ENCODE data around the gene S100A16.
A peak's percentile ranks its signal among the peaks of the same experiment; 100 is the strongest.

Gene S100A16

DNA sequence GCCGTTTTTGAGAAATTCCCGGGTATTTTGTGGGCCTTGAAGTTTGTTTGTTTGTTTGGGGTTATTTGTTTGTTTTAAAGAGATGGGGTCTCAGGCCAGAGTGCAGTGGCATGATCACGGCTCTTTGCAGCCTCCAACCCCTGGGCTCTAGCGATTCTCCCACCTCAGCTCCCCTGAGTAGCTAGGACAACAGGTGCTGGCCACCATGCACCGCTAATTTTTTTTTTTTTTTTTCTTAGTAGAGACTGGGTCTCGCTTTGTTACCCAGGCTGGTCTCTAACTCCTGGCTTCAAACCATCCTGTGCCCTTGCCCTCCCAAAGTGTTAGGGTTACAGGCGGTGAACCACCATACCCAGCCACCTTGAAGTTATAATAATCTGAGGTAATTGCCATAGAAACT, 22.9 kb upstream of the S100A16 start:
- DNase-seq, result no peak

DNA sequence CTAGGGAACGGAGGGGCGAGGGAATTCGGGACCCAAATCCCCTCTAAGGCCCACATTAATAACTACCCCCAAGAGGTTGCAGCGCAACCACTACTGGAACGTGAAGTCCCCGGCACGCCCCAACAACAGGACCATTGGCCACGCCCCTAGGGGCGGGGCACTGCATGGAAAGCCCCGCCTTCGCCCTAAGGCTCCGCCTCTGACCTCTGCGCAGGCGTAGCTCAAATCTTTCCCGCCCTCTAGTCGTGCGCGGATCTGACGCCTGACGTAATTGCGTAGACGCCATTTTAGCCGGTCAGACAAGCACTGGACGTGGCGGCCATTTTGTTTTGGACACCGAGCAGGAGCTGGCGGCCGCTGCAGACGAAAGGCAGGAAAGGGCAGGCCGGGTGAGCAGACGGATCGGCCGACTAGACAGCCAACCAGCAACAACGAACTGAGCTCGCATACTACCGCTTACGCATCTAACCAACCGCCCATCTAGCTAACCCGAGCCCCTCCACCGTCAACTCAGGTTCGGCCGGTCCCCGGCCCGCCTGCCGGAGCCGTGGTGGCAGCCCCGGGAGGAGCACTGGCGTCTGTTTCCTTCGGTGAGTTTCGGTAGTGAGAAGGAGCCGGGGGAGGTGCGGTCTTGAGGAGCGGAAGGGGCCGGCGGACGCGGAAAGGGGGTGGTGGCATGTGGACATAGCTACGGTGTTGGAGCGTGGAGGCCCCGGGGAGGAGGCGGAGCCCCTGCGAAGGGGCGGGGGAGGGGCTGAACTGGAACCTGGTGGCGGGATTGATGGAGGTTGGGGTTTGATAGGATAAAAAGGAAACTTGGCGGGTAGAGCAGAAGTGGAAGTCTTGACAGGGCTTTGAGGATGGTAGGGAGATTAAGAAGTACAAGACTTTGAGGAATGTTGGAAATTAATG, 21.1 kb upstream of the S100A16 start, which contains the start of gene CHTOP:
TSS of gene CHTOP (plus strand) at position 313 of the 912 bp plus-strand sequence. CDS start 2,523 bp downstream, outside the sequence.
- peak; percentile 99 for DNase-seq

DNA sequence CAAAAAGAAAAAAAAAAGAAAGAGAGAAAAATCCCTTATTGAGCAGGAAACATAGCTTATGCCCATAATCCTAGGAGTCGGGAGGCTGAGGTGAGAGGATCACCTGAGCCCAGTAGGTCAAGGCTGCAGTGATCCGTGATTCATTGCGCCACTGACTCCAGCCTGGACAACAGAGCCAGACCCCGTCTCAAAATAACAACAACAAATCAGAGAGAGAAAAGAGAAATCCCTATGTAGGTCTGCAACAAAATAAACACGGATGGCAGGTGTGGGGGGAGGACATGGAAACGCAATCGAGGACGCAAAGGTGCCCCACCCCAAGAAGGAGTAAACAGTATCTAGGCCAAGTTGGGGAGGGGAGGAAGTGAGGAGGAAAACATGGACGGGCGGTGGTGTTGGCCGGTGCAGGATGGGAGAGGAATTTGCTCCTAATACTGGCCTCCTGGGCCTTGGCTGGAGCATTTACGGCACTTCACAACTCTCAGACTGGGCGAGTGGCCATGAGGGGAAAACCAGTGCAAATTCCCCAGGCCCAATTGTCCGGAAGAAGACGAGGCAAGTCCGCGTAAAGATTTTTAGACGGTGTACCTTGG, 20.3 kb upstream of the S100A16 start:
- DNase-seq, result no peak

DNA sequence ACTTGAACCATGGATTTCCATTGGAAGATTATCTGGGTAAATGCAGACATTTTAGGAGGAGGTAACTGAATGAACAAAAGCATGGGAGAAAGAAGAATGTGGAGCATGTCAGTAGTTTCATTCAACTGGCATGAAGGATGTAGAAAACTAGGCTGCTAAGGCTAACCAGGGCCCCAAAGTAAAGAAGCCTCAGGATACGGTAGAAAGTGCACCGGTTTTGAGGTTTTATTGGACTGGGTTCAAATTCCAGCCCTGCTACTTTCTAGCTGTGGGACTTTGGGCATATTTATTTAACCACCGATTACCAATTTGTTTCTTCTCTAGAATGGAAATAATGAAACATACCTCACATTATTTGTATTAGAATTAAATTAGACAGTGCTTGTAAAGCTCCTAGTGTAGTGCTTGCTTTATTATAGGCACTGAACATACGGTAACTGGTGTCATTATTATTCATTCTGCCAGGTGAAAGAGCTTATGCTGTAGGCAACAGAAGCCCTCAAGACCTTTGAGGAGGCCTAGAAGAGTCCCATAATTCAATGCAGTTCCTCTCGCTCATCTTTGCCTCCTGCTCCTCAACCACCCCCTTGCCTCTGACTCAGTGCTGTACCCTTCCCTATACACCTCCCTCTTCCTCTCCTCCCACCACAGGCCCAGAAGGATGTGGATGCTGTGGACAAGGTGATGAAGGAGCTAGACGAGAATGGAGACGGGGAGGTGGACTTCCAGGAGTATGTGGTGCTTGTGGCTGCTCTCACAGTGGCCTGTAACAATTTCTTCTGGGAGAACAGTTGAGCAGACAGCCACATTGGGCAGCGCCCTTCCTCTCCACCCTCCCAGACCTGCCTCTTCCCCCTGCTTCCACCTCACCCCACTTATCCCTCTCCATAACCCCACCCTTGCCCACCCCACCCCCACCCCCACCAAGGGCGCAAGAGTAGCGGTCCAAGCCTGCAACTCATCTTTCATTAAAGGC, 18.4 kb upstream of the S100A16 start:
- DNase-seq, result no peak

DNA sequence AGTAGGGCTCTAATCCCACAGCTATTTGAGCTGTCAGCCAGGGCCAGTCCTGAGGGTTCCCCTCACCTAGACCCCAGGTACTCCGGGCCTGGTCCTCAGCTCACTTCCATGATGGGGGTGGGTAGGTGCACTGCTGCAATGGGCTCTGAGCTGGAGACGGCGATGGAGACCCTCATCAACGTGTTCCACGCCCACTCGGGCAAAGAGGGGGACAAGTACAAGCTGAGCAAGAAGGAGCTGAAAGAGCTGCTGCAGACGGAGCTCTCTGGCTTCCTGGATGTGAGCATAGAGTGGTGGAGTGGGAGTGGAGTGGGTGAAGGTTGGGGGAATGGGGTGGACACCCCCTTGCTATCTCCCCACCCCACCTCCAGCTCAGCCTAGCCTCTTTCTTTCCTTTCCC, 17.4 kb upstream of the S100A16 start:
- no peak for DNase-seq

DNA sequence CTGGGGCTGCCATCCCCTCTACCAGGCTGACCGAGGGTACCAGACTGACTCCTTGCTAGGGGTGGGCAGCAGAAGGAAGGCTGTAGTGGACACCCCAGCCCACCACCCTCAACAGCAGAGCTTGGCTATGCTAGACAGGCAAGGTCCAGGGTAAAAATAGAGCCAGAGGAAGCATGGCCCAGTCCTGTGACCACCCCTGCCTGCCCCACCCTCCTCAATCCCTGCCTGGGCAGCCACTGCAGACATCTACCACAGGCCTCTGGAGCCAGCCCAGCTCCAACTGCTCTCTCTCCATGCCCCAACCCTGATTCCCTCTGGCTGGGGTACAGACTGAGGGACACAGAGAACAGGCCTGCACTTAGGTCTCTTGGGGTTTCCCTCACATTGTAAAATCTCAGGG, 17.0 kb upstream of the S100A16 start:
- no peak for DNase-seq

DNA sequence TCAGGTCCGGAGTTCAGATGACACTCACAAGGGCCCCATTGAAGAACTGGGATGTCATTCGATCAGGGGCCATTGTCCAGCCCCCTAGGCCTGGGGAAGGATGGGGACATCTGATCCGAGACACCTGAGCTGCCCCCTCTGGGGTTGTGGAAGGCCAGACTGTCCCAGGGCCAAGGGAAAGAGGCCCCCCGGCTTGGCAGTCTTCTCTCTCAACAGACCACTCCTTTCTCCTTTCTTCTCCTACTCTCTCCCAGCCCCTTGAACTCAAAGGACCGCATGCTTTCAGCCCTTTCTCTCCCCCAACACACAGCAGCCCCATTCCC, 16.4 kb upstream of the S100A16 start:
- no peak for DNase-seq

DNA sequence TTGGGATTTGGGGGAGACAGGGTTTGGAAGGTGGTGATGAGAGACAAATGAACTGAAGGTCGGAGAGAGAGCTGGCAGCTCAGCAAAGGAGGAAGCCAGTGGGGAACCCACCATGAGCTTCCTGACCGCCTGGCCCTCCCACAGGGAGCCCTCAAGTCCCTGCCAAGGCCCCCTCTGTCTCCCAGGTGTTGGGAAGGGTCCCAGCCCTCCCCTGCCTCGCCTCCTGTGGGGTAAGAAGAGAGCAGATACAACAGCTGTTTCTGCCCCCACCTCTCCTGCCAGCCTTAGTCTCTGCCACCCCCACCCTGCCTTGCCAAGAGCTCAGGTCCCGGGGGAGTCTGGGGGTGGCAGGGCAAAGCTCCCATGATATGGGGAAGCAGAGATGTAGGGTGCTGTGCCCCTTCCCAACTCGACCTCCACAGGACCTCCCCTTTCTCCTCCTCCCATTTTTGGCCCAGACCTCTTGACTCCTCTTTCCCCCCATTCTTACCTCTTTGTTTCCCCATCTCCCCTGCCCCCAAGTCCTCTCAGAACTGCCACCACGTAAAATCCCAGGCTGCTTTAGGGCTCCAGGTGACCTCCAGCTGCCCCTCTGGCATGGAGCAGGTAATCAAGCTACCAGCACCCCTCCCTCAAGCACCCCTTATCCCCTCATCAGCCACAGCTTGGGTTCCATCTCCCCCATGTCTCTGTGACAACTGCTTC, 15.9 kb upstream of the S100A16 start:
- DNase-seq, result no peak

DNA sequence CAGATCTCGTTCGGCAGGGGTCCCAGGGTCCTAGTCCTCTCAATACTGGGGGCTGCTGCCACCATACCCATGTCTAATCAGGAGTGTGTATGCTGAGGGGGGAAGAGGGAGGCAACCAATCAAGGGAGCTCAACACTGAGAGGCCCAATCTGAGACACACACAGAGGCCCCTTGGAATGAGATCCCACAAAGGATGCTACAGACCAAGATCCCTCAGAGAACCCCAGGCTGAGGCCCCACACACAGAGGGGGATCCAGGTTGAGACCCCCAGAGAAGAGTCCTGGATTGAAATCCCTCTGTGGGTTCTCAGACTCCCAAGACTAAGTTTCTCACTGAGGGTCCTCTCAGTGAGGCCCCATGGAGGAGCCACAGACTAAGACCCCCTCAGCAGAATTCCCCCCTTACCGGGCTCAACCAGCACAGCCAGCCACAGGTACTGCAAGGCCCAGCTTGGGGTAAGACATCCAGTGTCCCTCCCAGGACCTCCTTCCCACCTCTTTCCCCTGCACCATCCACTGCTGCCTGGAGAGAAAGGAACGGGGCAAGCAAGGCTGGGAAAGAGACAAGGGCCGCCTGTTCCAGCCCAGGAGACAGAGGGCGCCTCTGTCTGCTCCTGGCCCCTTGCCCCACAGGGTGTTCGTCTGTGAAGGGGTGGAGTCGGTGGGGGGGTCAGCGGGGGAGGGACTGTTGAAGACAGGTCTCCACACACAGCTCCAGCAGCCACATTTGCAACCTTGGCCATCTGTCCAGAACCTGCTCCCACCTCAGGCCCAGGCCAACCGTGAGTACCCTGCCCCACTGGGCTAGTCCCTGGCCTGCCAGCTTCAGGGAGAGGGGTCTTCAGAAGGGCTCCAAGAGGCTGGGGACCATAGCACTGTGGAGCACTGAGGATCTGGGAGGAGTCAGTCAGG, 15.0 kb upstream of the S100A16 start, which contains the start of gene S100A1:
TSS of gene S100A1 (plus strand) at position 720 of the 912 bp plus-strand sequence. CDS start 2,088 bp downstream, outside the sequence.
- no peak for DNase-seq

DNA sequence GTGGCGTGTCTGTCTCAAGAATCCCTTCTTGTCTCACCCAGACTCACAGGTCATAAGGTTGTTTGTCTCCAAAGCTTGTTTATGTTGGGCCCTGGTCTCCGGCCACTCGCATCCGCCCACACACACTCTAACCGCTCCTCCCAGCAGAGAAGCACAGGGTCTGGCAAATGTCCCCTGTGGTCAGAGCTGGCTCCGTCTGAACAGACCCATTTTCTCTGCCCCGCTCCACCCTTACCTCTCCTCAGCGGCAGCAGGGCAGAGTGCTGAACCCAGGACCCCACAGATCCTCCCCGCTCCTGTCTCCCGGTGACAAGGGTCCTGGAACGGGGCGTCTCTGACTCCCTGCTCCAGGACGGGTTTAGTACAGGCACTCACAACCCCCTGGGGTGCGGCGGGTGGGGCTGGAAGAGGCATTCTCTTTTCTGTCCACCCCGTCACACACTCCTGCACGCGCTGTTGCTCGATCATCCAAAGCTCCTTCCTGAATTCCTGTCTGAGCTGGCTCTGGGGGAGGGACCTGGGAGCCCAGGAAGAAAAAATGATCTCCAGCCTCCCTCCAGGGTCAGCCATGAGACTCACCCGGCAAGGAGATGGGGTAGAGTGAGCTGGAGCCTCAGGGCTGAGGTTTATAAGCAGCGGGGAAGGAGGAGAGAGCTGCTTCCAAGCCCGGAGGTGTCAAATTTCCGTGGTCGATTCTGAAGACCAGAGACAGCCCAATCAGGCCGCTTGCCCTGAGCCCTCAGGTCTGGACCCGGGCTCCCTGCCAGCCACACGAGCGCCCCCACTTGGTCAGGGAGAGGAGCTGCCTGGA, 14.2 kb upstream of the S100A16 start, which contains the start of gene S100A13:
TSS of gene S100A13 (minus strand) at position 602 of the 811 bp plus-strand sequence. CDS start 1,033 bp downstream, outside the sequence.
- no peak for DNase-seq

DNA sequence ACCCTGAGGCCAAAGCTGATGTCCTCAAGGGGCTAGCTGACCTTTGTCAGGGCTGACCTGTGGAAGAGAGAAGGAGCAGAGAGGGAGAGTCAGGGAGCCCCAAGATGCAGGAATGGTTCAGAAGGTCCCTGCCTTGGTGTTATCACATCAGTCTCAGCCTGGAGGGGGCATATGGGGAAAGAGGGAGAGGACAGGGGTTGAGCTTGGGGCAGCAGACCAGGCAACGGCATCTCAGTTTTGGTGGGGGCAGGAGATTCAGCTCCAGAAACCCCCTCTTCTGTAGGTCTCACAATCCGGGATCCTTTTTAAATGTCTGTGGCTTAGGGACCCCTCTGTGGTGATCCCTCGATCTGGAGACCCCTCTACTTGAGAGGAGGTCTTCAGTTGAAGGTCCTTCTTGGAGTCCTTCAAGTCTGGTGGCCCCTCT, 13.6 kb upstream of the S100A16 start:
- no peak for DNase-seq

DNA sequence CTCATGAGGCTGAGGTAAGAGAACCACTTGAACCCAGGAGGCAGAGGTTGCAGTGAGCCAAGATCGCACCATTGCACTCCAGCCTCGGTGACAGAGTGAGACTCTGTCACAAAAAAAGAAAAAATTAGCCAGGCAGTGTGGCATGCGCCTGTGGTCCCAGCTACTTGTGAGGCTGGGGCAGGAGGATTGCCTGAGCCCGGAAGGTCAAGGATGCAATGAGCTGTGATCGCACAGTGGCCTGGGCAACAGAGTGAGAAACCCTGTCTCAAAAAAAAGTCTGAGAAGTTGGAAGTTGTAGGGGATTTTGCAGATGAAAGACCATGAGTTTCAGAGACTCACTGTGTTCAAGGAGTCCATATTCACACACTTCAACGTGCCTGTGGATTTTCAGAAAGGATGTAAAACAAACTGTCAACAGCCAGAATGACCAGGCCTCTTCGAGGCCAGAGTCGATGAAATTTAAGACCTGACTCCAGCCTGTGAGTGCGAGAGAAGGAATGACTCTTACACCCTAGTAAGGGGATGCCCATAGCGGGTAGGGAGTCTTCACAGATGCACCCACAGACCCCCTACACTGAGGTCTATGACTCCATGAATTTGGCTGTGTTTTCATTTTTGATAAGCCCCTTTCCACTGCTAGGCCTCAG, 12.2 kb upstream of the S100A16 start:
- no peak for DNase-seq

DNA sequence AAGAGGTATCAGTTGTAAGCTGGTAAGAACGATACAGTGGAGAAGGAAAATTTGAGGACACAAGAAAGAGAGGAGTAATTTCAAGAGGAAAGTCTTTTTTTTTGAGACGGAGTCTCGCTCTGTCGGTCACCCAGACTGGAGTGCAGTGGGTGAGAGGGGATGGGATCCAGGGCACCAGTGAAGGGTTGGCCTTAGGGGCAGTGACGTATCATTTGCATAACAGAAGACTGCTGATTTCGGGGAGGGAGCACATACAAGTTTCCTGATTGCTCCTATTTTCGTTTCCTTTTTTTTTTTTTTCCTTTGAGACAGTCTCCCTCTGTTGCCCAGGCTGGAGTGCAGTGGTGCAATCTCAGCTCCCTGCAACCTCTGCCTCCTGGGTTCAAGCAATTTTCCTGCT, 10.2 kb upstream of the S100A16 start:
- no peak for DNase-seq

DNA sequence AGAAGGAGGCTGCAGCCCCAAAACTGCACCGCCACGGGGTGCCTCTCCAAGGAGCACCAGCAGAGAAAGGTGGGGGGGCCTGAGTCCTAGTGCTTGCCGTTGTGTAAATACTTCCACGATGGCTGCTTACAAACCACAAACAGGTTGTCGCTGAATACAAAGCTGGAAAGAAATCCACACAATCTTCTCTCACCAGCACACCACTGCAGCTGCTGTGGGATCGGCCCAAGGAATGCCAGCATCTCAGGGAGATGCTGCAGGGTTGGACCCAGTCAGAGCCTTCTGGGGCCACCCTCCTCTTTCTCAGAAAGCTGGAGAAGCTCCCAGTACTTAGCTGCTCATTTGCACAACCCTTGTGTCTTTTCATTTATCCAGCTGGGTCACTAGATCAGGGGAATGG, 6.2 kb upstream of the S100A16 start:
- DNase-seq, result no peak

DNA sequence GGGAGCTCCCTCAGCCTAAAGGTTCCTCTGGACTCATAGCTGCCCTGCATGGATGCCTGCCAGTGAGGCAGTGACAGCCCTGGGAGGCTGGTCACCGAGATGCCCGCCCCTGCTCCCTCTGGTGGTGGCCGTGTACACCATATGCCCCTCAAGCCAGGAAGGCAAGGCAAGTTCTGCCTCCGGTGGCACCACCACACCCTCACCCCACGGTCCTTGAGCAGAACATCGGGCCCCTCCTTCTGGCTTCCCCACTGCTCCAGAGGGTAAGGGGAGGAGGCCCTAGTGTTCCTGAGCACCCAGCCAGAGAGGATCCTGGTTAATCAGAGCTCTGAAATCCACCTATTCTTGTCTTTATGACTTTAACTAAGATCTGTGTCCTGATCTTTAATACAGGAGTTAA, 4.7 kb upstream of the S100A16 start:
- peak; percentile 13 to 28 for DNase-seq

DNA sequence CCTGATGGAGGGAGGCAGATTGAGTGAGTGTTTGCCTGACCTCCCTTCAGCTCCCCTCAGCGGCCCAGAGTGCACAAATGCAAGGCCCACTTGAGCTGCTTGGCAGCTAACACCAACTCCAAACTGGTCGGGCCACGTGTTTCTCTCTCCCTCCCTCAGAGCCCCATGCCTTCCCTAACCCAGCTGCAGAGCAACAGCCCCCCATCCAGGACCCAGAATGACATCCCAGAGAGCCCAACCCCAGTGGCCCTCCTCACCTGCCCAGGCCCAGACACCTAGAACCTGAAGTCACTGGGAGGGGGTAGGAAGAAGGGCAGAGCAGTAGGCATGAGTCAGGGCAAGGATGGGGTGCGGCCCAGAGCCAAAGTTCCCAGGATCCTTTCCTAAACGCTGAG, 4.0 kb upstream of the S100A16 start:
- no peak for DNase-seq

DNA sequence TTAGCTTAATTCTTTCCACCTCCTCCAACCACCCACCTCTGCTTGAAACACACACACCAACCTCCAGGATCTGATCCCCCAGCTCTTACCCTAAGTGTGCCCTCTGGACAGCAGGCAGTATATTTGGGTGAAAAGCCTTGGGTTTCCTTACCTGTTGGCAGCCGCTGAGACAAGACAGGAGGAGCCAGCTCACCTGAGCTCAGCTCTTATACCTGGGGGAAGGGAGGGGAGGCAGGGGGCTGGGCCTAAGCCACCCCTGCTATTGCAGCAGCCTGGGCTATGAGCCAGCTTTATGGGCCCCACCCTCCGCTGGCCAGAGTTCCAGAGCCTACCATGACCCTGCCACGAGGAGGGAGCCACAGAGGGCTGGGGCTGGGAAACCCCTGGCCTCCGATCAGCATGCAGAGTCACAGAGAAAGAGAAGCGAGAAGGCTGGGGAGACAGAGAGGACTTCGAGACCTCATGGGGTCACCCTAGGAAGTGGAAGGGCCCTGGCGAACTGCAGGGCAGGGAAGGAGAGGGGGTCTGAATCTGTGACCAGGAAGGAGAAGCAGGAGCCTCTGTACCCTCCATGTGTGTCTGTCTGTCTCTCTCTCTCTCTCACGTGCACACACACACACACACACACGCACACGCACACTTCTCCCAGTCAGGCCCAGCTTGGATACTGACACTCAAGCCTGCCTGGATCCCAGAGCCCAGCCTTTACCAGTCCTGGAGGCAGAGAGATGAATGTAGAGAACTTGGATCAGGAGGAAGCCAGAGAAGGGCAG, 3.4 kb upstream of the S100A16 start, which contains the start of gene S100A14:
TSS of gene S100A14 (minus strand) at position 182 of the 773 bp plus-strand sequence. CDS start 467 bp downstream, outside the sequence.
- no peak for DNase-seq

DNA sequence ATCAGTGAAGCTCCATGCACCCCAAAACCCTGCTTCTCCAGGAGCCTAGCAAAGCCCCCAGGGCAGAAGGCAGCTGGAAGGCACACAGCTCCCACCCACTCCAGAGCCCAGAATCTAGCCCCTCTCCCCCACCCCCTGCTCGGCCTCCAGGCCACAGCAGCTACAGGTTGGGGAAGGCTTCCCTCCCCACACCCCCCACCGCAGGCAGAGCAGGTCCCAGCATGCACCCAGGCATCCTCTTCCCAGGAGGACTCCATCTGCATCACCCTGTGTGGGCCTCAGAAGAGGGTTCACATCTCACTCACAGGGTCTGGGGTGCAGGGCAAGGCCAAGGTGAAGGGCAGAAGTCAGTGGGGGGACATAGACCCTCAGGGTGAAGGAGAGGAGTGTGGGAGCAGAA, 2.5 kb upstream of the S100A16 start:
- no peak for DNase-seq

DNA sequence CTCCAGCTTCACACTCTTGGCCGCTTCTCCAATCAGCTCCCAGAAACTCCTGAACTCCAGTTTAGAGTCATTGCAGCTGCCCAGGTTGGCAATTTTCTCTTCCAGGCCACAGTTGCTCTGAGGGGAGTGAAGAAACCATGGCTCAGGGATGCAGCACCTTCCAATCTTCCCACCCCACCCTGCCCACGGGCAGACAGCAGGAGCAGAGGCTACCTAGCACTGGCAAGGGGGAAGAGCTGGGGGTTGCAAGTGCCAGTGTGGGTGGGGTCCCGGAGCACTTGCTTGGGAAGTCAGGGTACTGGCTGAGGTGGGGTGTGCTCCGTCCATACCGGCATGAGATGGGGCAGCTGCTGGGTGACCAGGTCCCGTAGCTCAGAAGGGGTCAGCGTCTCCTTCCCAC, 2.0 kb upstream of the S100A16 start:
- no peak for DNase-seq
